ENCODE measurements around the gene RNF130.
"Not testable (repeated sequence)": the region's sequence is repeated elsewhere in the genome, so short reads cannot be mapped to it uniquely, and the experiment has no call there.

RNF130 gene

DNA sequence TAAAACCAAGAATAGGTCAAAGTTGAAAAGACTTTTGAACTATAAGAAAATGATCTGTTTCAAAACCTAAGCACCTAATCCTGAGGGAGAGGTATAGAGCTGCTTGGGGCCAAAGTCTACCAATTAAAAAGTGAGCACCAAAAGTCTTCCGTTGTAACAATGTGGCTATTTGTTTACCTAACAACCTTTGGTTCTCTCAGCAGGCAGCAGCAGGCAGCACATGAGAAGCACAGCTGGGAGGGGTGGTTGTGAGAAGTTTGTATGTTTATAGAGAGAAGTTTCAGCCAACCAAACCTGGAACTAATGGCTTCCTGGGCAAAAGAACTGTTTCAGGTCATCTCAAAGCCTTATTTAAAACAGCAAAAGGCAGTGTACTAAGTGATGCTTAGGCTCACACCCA lies 104.1 kb downstream of the RNF130 start:
- no peak for DNase-seq

DNA sequence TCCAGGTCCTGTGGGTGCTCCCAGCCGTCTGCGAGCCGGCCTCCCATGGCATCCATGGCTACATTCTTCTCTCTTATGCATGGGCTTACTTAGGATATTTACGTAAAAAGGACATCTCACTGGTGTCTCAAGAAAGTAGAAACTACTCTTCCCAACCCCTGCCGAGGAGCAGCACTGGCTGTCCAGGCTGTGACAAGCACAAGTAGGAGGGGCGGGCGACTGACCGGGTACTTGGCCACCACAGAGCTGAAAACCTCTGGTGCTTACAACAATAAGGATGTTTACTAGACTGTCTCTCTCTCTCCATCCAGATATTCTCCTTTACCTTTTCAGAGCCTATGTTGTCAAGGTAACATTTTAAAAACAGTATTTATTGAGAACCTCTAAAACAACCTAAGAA lies 107.5 kb downstream of the RNF130 start:
- DNase-seq: no peak

DNA sequence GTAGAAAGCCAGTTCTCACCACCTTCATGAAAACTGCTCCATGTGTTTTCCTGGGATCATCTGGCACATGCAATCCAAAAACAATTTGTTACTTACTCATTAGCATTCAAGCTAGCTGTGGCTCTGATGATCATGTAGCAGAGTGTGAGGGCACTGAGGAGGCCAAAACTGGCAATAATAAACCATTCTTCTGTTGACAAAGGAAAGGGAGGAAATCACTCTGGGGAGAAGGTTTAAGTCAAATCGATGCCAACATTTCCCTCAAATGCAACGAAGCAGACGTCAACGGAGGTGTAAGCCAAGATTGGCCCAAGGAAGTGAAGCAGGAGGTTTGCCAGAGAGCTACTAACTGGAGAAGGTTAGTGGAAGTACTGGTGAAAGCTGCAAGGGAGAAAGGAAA lies 108.2 kb downstream of the RNF130 start:
- no peak for DNase-seq

DNA sequence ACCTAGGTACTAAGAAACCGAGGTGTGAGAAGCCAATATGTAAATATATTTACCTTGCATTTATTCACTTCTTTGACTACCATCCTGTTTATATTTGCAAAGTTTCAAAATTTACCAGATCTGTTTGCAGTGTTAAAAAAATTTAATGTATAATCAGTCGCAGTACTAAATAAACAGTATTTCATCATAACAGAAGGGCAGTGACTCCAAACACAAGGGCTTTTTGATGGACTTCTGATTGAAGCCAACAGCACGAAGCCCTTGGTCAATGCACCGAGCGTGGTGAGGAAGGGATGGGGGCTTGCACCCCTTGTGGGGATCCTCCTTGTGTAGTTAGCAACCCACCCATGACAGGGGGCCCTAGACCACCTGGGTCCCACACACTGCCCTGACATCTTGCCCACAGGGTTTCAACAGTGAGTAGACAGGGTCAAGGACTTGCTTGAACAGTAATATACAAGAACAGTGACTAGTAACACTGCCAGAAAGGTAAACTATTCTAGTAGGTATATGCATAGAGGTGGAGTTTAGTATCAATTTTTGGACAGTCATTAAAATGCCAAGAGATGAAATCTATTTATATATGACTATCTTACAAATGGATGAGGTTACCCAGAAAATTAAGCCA lies 111.2 kb downstream of the RNF130 start:
- DNase-seq: no peak

DNA sequence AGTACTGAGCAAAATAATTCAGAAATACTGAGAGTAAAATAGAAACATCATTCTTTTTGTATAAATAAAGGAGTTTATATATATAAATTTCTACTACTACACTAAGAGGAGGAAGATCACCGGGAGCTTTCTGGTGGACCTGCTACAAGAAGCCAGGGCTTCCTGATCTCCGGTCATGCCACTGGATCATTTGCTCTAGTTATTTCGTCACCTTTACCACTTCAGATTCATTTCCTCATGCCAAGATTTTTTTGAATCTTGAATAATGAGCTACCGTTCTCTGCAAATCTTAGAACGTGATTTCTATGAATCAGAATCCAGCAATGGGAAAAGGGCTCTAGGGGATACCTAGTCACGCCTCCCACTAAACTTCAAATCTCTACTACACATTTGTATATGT lies 111.9 kb downstream of the RNF130 start:
- DNase-seq: no peak

DNA sequence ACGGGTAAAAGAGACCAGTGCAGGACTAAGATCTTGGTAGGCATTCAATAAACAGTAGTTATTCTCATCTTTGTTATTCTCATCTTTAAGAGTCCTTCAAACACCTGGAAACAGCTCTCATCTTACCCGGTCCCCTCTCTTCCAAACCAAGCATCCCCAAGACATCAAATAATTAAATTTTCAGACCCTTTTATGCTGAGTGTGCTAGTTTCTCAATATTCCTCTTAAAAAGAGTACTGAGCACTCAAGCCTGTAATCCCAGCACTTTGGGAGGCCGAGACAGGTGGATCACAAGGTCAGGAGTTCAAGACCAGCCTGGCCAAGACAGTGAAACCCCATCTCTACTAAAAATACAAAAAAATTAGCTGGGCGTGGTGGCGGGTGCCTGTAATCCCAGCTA lies 112.4 kb downstream of the RNF130 start:
- not testable (repeated sequence) for DNase-seq

DNA sequence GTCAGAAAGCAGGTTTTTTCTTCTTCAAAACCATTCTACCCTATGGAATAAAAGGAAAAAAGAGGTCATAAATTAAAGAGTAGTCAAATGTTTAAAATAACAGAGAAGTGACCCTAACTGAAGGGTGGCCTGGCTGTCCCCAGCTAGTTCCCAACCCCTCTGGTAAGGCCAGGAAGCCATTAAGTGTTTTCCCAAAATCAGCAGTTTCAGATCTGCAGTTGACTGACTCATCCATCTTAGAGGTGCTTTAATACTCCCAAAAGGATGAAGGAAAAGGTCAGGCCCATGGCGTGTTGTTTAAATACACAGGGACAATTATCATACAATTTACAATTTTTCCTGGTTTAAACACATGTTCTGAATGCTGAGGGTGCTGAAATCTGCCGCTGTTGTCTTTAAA lies 115.9 kb downstream of the RNF130 start:
- DNase-seq: no peak

DNA sequence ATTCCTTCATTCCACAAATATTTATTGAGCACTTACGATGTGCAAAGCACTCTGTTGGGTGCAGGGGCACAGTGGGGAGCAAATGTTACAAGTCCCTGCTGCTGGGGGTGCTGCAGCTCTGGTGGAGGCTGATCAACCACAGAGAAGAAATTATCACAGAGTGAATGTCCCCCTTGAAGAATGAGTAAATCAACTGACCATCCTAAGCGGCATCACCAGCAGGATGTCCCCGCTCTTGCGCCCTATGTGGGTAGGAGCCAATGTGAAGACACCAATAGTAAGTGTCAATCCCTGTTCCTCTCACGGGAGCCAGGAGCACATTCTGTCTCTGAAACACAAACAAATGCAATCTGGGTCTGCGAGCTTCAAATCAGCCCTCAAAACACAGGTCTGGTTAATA lies 116.5 kb downstream of the RNF130 start:
- DNase-seq: no peak

DNA sequence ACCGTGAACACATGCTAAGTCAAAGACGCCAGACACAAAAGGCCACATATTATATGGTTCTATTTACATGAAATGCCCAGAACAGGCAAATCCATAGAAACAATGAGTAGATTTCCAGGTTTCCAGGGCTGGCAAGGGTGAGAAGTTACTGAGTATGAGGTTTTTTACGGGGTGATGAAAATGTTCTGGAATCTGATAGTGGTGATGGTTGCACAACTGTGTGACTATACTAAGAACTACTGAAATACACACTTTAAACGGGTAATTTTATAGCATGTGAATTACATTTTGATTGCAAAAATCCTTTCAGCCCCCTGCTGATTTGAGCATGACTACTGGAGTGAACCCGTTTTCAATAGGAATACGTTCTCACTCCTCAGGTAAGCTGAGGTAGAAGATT lies 117.1 kb downstream of the RNF130 start:
- no peak for DNase-seq

DNA sequence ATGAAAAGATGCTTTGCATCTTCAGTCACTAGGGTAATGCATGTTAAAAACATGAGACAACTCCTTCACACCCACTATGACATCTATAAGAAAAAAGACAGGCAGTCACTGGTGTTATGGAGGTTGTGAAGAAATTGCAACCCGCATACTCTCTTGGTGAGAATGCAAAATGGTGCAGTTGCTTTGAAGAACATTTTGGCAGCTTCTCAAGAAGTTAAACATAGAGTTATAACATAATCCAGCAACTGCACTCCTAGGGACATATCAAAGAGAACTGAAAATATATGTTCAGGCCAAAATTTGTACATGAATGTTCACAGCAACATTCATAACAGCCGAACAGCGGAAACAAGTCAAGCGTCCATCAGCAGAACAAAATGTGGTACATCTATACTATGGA lies 117.6 kb downstream of the RNF130 start:
- DNase-seq: no peak

DNA sequence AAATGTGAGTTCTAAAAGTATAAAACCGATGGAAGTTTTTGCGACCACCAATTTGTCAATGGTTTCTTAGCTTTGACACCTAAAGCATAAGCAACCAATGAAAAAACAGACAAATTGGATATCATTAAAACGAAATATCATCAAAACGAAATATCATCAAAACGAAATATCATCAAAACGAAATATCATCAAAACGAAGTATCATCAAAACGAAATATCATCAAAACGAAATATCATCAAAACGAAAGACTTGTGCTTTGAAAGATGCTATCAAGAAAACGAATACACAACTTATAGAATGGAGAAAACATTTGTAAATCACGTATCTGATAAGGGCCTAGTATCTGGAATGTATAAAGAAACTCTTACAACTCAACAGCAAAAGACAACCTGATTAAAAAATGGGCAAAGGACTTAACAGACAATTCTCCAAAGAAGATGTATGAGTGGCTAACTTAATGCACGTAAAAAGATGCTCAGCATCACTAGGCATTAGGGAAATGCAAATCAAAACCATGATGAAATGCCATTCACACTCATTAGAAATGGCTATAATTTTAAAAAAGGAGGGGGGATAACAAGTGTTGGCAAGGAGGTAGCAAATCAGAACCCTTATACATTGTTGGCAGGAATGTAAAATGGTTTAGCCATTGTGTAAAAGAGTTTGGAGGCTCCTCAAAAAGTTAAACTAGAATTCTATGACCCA lies 134.4 kb downstream of the RNF130 start:
- DNase-seq: no peak

DNA sequence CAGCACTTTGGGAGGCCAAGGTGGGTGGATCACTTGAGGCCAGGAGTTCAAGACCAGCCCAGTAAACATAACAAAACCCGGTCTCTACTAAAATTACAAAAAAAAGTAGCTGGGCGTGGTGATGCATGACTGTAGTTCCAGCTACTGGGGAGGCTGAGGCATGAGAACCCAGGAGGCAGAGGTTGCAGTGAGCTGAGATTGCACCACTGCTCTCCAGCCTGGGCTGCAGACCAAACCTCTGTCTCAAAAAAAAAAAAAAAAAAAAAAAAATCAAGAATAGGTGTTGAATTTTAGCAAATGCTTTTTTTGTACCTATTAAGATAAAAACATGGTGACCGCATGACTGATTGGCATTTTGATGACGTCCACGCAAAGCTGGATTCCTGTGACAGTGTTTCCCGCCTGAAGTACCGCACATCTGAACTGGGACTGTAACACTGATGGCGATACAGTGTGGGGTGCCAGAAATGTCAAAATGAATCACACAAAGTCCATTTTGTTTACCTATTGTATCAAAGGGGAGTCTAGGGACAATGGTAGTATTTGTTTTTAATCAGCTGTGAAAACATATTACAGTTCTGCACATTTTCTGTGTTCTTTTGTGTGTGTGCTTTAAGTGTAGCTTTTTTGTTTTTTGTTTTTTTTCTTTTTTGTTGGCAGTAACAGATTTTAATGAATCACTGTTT lies 140.6 kb downstream of the RNF130 start:
- no peak for DNase-seq

DNA sequence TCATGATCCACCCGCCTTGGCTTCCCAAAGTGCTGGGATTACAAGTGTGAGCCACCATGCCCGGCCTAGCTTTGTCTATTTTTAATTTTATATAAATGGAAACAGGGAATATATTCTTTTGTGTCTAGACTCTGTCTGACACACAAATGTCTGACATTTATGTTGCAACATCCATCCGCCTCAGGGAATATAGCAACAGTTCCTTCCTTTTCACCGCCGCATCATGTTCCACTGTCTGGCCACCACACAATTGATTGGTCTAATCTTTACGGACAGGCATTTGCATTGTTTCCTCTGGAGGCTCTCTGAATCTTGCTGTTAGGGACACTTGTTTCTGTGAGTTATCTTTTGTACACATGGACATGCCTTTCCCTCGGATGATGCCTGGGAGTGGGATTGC lies 143.7 kb downstream of the RNF130 start:
- no peak for DNase-seq

DNA sequence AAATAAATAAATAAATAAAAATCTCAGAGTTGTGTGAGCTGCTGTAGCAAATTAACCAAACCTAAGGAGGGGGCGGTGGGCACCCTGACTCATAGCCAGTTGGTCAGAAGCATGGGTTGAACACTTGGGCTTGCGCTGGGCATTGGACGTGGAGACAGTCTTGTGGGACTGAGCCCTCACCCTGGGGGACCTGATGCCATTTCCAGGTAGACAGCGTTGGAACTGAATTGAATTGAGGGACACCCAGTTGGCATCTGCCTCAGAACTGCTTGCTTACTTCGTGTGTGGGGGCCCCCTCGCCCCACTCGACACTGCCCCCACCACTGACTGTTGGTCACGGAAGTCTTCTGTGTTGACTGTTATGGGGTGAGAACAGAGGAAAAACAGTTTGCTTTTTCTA lies 144.9 kb downstream of the RNF130 start:
- no peak for DNase-seq

DNA sequence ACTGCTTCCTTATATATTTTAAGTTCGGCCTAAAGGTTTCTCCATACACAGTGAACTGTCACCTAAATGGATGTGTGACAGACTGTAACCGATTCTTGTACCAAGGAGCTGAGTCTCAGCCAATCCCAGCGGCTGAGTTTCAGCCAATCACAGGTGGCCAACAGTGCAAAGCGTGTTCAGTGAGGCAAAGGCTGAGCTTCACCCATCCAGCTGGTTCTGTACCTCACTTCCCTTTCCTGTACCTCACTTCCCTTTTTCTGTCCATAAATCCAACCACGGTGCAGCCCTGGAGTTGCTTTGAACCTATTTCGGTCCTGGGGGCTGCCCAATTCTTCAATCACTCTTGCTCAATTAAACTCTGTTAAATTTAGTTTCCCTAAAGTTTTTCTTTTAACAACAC lies 148.1 kb downstream of the RNF130 start:
- no peak for DNase-seq

DNA sequence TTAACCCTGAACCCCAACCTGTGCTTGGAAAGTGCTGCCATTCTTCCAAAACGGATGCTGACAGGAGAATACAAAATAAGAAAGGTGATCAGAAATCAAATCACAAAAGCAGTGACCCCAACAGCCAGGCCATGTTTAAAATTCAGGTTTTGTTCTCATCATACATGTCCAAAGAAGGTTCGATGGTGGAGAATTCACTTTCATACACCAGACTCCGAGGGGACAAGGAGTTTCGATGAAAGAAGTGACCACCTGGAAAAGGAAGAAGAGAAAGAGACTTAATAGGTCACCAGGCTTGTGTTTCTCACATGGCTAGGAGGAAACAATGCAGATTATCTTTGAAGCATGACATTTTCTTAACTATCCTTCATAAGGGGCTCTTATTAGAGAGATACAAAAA lies 151.4 kb downstream of the RNF130 start:
- no peak for DNase-seq

DNA sequence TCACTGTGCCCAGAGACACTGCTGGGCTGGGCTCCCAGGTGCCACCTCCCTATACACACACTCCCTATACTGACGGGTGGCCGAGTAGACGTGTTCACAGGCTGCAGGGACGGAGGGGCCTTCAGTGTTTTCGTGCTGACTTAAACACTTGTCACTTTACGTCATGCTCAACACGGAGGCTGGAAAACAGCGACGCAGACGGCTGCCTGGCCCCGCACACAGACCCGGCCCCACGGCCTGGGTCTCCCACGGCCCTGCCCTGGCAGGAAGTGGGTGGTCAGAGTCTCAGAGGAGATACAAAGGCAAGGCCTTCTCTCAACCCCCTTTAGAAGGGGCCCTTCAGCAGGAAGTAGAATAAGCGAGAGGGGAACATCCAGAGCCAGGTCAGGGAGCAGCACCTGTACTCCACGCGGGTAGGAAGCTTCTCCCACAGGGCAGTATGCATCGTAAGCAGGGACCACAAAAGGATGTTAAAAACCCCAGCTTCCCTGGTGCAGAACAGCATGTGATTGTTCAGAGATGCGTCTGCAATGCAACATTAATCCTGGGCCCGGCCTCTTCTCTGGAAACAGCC lies 152.0 kb downstream of the RNF130 start:
- no peak for DNase-seq

DNA sequence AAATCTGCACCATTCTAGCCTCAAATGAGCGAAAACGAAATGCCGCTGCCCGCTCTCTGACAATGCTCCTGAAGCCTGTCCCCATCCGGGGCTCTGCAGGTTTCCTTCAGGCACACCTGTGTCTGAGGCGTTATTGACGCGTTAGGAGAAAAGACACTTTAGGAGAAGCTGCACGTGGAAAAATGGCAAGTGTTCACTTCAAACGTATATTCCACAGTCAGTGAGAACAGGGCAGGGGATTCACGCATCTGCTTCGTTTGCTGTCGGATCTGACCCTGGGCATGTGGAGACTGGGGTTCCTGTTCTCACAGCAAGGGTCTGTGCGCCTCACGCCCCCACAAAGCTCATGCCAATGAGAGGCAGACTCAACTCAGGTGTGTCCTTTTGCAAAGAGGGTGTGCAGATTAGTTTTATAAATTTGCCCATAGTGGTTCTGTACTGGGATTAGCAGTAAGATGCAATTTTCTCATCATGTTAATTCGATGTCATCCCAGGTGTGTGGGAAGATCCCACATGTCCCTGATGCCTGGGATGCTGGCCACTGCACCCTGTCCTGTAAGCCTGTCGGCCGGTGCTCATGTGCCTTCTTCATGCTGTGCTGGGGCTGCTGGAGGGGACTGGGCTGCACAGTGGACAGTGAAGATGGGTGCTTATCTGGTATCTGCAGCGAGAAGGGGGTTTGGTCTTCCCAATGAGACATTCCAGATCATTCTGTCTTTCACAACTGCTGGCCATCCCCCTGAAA lies 152.6 kb downstream of the RNF130 start:
- no peak for DNase-seq

DNA sequence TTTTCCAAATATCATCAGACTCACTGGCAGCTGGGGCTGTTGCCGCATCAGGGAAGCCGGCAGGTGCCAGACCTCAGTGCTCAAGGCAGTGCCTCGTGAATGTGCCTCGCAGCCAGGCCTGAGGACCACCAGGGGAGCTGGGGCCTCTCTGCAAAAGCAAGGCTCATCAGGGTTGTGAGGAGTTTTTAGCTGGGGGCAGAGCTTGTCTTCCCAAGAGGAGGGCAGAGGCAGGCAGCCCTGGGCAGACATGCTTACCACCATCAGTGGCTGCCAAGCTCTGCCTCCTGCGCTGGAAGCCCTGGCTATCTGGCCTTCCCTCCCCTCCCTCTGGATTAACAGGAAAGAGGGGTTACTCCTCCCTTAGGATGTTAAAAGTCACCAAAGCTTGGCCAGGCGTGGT lies 155.0 kb downstream of the RNF130 start:
- no peak for DNase-seq

DNA sequence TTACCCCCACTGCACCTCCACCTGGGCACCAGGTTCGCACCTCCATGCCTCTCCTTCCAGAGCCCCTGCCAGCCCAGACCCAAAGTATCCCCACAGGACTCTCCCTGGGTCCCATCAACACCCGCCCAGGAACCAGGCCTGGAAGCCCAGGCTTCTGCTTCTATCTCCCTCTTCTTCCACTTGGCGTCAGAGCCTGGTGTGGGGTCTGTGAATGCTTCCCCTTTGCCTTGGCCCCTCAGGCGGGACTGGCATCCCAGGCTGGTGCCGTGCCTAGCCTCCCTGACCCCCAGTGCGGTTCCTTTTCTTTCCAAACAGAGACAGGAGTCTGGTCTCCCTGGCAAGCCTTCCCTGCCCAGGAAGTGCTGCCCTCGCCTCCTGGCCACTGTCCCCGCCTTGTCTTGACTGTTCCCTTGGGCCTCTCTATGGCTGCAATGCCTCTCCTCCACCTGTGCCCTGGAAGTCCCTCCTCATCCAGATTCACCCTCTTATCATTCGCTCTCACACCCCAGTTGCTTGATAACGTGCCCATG lies 156.1 kb downstream of the RNF130 start:
- DNase-seq: no peak

DNA sequence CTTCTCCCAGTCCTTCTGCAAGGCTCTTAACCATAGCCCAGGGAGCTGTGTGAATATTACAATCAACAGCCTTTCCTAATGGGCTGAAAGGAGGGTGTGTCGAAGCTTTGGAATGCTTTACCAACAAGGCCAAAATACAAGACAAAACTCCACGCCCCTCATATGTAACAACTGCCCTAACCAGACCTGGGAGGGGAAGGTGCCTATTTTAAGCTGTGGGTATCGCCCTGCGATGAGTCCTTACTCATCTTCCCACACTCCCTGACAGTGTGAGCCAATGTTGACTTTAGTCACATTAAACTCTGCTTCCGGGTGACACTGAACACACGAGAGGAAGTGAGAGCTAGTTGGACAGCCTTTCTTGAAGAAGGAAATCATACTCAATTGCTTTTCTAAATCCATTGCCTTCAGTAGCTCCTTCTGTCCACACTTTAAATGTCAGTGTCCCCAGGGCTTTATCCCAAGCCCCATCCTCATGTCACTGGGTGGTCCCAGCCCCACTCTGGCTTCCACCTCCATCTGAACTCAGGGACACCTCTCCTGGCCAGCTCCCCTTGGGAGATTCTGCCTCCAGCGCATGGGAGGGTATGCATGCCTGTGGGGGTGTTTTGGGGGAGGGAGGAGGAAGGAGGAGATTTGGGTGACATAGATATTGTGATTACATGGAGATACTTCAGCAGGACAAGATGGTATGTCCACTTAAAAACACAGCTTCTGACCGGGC lies 157.4 kb downstream of the RNF130 start:
- DNase-seq: no peak

DNA sequence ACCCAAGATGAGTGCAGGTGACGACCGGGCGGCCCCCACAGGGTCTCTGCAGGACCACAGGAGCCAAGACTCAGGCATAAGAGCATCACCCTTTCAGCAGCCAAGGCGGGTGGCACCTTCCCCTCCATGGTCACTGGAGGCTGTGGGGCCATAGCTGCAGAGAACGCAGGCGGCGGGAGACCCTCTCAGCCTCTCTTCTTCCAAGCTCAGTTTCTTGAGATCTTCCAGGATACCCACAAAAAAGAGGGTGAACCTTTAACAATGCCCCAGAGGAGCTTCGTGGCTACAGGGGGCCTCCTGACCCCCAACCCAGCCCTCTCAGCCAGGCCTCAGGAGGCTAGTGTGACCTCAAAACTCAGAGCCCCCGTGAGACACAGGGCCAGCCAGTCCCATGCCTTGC lies 158.1 kb downstream of the RNF130 start:
- DNase-seq: no peak
